NCI-H2227 treated with DMSO at 0.1 percent for 48 hours (cell line): Measurements from ENCODE around the gene CKS2.

Source experiments
- DNase-seq: peaks from one replicate; lab custom pipeline; 2025; lab: John Stamatoyannopoulos, UW

The CKS2 gene

GRCh38 chr9:89350988-89351557 is 40.1 kb downstream of the CKS2 start:
- DNase-seq: no peak

- no peak for DNase-seq
Observed at GRCh38 chr9:89351584-89352300, 40.7 kb downstream of the CKS2 start.

- no peak for DNase-seq
Observed at GRCh38 chr9:89352451-89352850, 41.5 kb downstream of the CKS2 start.

GRCh38 chr9:89352874-89353649 is 42.1 kb downstream of the CKS2 start:
- DNase-seq: no peak

GRCh38 chr9:89353989-89354388 is 43.0 kb downstream of the CKS2 start:
- DNase-seq: no peak

- no peak for DNase-seq
Observed at GRCh38 chr9:89354471-89354870, 43.5 kb downstream of the CKS2 start.

- DNase-seq: no peak
Observed at GRCh38 chr9:89356782-89357181, 45.8 kb downstream of the CKS2 start.

- no peak for DNase-seq
Observed at GRCh38 chr9:89357331-89358197, 46.6 kb downstream of the CKS2 start.

- DNase-seq: no peak
Observed at GRCh38 chr9:89358376-89358916, 47.5 kb downstream of the CKS2 start.

- DNase-seq: no peak
Observed at GRCh38 chr9:89358985-89359384, 48.0 kb downstream of the CKS2 start.

- no peak for DNase-seq
Observed at GRCh38 chr9:89359751-89360261, 48.8 kb downstream of the CKS2 start.

GRCh38 chr9:89360465-89360864 is 49.5 kb downstream of the CKS2 start:
- DNase-seq: no peak

GRCh38 chr9:89361031-89361430 is 50.0 kb downstream of the CKS2 start:
- no peak for DNase-seq

GRCh38 chr9:89361816-89362646 is 51.0 kb downstream of the CKS2 start:
- no peak for DNase-seq

- no peak for DNase-seq
Observed at GRCh38 chr9:89362647-89363310, 51.8 kb downstream of the CKS2 start.

GRCh38 chr9:89363311-89363670 is 52.3 kb downstream of the CKS2 start:
- no peak for DNase-seq

- no peak for DNase-seq
Observed at GRCh38 chr9:89363921-89364665, 53.1 kb downstream of the CKS2 start.

- no peak for DNase-seq
Observed at GRCh38 chr9:89364666-89365531, 53.9 kb downstream of the CKS2 start.

GRCh38 chr9:89365532-89365912 is 54.5 kb downstream of the CKS2 start:
- no peak for DNase-seq
